Measurements from ENCODE around the gene GRIN2B. TPM values are rescaled to one million over a fixed set of nuclear protein-coding genes. Genes with fewer than 3 reads are reported as not detected.
A peak's percentile ranks its signal among the peaks of the same experiment; 100 is the strongest.

The GRIN2B gene
- total and polyA plus RNA-seq, 2 donors (not counting 3 experiments of a cell fraction or from before 2014, with no cell fraction given): not detected

DNA sequence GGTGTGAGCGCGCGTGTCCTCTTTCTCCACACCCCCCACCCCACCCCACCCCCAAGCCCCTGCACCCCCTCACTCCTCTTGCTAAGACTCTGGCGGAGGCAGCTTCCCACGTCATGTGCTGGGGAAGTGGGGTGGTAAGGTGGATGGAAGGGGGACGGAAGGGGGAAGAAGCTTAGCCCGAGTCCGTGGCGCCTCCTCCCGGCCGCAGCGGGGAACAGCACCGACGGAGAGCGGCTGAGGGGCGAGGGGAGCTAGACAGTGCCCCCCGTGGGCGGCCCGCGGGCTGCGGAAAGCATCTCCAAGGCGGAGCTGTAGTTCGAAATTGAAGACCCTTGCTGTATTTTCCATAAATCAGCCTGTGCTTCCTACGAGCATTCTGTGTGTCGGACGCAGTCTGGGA, 588 bp upstream of the GRIN2B start:
- CTCF ChIA-PET: interaction anchor here (0.8 kb wide), 1 partner anchor 10 kb away, joined by 3 read pairs; no protein-coding TSS in a partner anchor
- intact Hi-C loops (cut with micrococcal nuclease) (no loop called here), dilution Hi-C loops (cut with MboI; ENCODE audit: extremely low pct_ligation_motif_present, low sequenced_read_pairs) (no loop called here)
- BruUV-seq (replicated peaks): no TSS peak
- Histone ChIP-seq H3K9me1 (replicated peaks; ENCODE audit: control insufficient read depth, extremely low read depth, insufficient read depth, low read length) (no peaks in the 10 kb centered on the region), H3K79me2 (ENCODE audit: control insufficient read depth, insufficient read depth, low read length) (no peaks in the 10 kb centered on the region), H3K9me3 (replicated peaks; ENCODE audit: control insufficient read depth, insufficient read depth, low read length) (no peaks in the 10 kb centered on the region), H3K4me1 (ENCODE audit: control insufficient read depth, extremely low read depth, insufficient read depth, low read length) (no peaks in the 10 kb centered on the region), H3K4me3 (replicated peaks in 1 of 3; ENCODE audit: insufficient read depth in 1 of 3, low read depth in 1 of 3, low read length in 3 of 3) (no peak overlapping the region), H3K27me3 (ENCODE audit: control insufficient read depth in 2 of 2, insufficient read depth in 2 of 2, low read length in 2 of 2) (peaks cover 12 to 26% of the 10 kb centered on the region in 2 experiments), H4K20me1 (replicated peaks; ENCODE audit: control insufficient read depth, extremely low read depth, insufficient read depth, low read length) (no peaks in the 10 kb centered on the region), H3K36me3 (ENCODE audit: control insufficient read depth in 2 of 2, extremely low read depth in 1 of 2, insufficient read depth in 2 of 2, low read length in 2 of 2) (no peaks in the 10 kb centered on the region), H3K4me2 (ENCODE audit: insufficient read depth, low read length) (no peak overlapping the region), H3K27ac (ENCODE audit: insufficient read depth, low read depth, low read length) (no peak overlapping the region), H2AFZ (ENCODE audit: low read depth, low read length) (no peak overlapping the region), H3K9ac (replicated peaks; ENCODE audit: extremely low read depth, insufficient read depth, low read length) (no peak overlapping the region)
- POLR2A ChIA-PET: no interaction called here
- no peak for DNase-seq (ENCODE audit: low read depth, low spot score)
- FAIRE-seq: no peak
- TF ChIP-seq, protein P1, sequence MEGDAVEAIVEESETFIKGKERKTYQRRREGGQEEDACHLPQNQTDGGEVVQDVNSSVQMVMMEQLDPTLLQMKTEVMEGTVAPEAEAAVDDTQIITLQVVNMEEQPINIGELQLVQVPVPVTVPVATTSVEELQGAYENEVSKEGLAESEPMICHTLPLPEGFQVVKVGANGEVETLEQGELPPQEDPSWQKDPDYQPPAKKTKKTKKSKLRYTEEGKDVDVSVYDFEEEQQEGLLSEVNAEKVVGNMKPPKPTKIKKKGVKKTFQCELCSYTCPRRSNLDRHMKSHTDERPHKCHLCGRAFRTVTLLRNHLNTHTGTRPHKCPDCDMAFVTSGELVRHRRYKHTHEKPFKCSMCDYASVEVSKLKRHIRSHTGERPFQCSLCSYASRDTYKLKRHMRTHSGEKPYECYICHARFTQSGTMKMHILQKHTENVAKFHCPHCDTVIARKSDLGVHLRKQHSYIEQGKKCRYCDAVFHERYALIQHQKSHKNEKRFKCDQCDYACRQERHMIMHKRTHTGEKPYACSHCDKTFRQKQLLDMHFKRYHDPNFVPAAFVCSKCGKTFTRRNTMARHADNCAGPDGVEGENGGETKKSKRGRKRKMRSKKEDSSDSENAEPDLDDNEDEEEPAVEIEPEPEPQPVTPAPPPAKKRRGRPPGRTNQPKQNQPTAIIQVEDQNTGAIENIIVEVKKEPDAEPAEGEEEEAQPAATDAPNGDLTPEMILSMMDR (IDR thresholded peaks at IDR 0.05; ENCODE audit: extremely low read depth in 1 of 2, insufficient read depth in 1 of 2, low read depth in 1 of 2, low read length in 2 of 2): peak in 1 of 2 donors; percentile 10
- TF ChIP-seq FOS (IDR thresholded peaks at IDR 0.05; ENCODE audit: borderline replicate concordance, insufficient read depth, low read length) (no peak), EZH2 (IDR thresholded peaks at IDR 0.05; ENCODE audit: borderline replicate concordance, low read depth, low read length, severe bottlenecking) (no peak), JUN (IDR thresholded peaks at IDR 0.05; ENCODE audit: borderline replicate concordance, insufficient read depth, insufficient read length, low read depth) (no peak), GATA2 (IDR thresholded peaks at IDR 0.05; ENCODE audit: insufficient read depth, insufficient read length, low read depth, low read length) (no peak)
